WTC11 (cell line): ENCODE data around the gene KIAA1671. TPM values are rescaled to one million over a fixed set of nuclear protein-coding genes. Genes with fewer than 3 reads are reported as not detected.

Experiments
- ATAC-seq: fragments of 200-7000 bp; cut with Tn5 transposase; 2 replicates; pipeline ENCODE4 v1.10.0; 2021; ENCODE audit warnings: mild to moderate bottlenecking, moderate library complexity
- CTCF ChIA-PET: fragments of 300-600 bp; sonication (Branson Sonifier 250); formaldehyde crosslinking; loops from one replicate; lab custom pipeline; 2021; ENCODE audit warnings: antibody characterized with exemption; lab: Charles Lee
- POLR2A ChIA-PET: fragments of 350-600 bp; sonication (Branson Sonifier 250); formaldehyde crosslinking; loops from one replicate; lab custom pipeline; 2021; ENCODE audit warnings: antibody characterized with exemption; lab: Charles Lee
- DNase-seq: peaks from one replicate; pipeline ENCODE4 v3.0.0; 2021; ENCODE audit warnings: low spot score
- H3K27ac Mint-ChIP-seq: 2 replicates; pipeline ENCODE4 v1.8.0; 2021; ENCODE audit warnings: mixed read lengths
- H3K27me3 Mint-ChIP-seq: 2 replicates; pipeline ENCODE4 v1.8.0; 2021; ENCODE audit warnings: low read depth, mild to moderate bottlenecking, moderate library complexity, mixed read lengths
- H3K36me3 Mint-ChIP-seq: 2 replicates; pipeline ENCODE4 v1.8.0; 2021; ENCODE audit warnings: mixed read lengths
- H3K4me1 Mint-ChIP-seq: 2 replicates; pipeline ENCODE4 v1.8.0; 2022; ENCODE audit warnings: mixed read lengths
- H3K4me3 Mint-ChIP-seq: 2 replicates; pipeline ENCODE4 v1.8.0; 2021; ENCODE audit warnings: mild to moderate bottlenecking, moderate library complexity, mixed read lengths
- H3K9me3 Mint-ChIP-seq: 2 replicates; pipeline ENCODE4 v1.8.0; 2021; ENCODE audit warnings: mixed read lengths
- ATF3 ChIP-seq: sonication (generic); formaldehyde crosslinking; conservative IDR thresholded peaks from 2 replicates; pipeline ENCODE4 v1.8.1; 2022; ENCODE audit warnings: mild to moderate bottlenecking, missing genetic modification reagents
- ATF6 ChIP-seq: sonication (generic); formaldehyde crosslinking; IDR thresholded peaks from 2 replicates; pipeline ENCODE4 v1.8.1; 2023; ENCODE audit warnings: mild to moderate bottlenecking, missing genetic modification reagents
- CBFB ChIP-seq: sonication (generic); formaldehyde crosslinking; IDR thresholded peaks from 2 replicates; pipeline ENCODE4 v1.8.1; 2022; ENCODE audit warnings: mild to moderate bottlenecking, low read depth, missing genetic modification reagents
- EMX1 ChIP-seq: fragments of 250-450 bp; sonication (Bioruptor Pico); IDR thresholded peaks from 2 replicates; pipeline ENCODE4 v1.8.0; 2021; ENCODE audit warnings: mild to moderate bottlenecking
- ETV6 ChIP-seq: sonication (generic); formaldehyde crosslinking; IDR thresholded peaks from 2 replicates; pipeline ENCODE4 v1.8.1; 2022; ENCODE audit warnings: mild to moderate bottlenecking, missing genetic modification reagents
- FOXP1 ChIP-seq: sonication (generic); formaldehyde crosslinking; IDR thresholded peaks from 2 replicates; pipeline ENCODE4 v1.8.0; 2022; ENCODE audit warnings: missing genetic modification reagents, mild to moderate bottlenecking, moderate library complexity, borderline replicate concordance
- HMGXB4 ChIP-seq: sonication (generic); formaldehyde crosslinking; IDR thresholded peaks from 2 replicates; pipeline ENCODE4 v1.8.1; 2023; ENCODE audit warnings: mild to moderate bottlenecking, moderate library complexity, missing genetic modification reagents
- MXD4 ChIP-seq: fragments of 250-450 bp; sonication (Bioruptor Pico); IDR thresholded peaks from 2 replicates; pipeline ENCODE4 v1.8.0; 2021; ENCODE audit warnings: mild to moderate bottlenecking, moderate library complexity, borderline replicate concordance
- OVOL2 ChIP-seq: fragments of 250-450 bp; sonication (Bioruptor Pico); IDR thresholded peaks from 2 replicates; pipeline ENCODE4 v1.9.0; 2021; ENCODE audit warnings: mild to moderate bottlenecking, borderline replicate concordance
- RORB ChIP-seq: fragments of 250-450 bp; sonication (Bioruptor Pico); IDR thresholded peaks from 2 replicates; pipeline ENCODE4 v1.9.0; 2021; ENCODE audit warnings: mild to moderate bottlenecking
- SMAD3 ChIP-seq: sonication (generic); formaldehyde crosslinking; IDR thresholded peaks from 2 replicates; pipeline ENCODE4 v1.8.0; 2022; ENCODE audit warnings: missing genetic modification reagents, mild to moderate bottlenecking, borderline replicate concordance
- SMAD4 ChIP-seq: sonication (generic); formaldehyde crosslinking; IDR thresholded peaks from 2 replicates; pipeline ENCODE4 v1.8.0; 2022; ENCODE audit warnings: mild to moderate bottlenecking, missing genetic modification reagents
- STAT6 ChIP-seq: sonication (generic); formaldehyde crosslinking; conservative IDR thresholded peaks from 2 replicates; pipeline ENCODE4 v1.8.1; 2023; ENCODE audit warnings: mild to moderate bottlenecking, low read depth, missing genetic modification reagents, moderate library complexity
- ZBTB43 ChIP-seq: sonication (generic); formaldehyde crosslinking; IDR thresholded peaks from 2 replicates; pipeline ENCODE4 v1.8.1; 2023; ENCODE audit warnings: mild to moderate bottlenecking, missing genetic modification reagents
- ZMAT4 ChIP-seq: fragments of 250-450 bp; sonication (Bioruptor Pico); IDR thresholded peaks from 2 replicates; pipeline ENCODE4 v1.9.0; 2021; ENCODE audit warnings: mild to moderate bottlenecking
- ZNF263 ChIP-seq: sonication (generic); formaldehyde crosslinking; IDR thresholded peaks from 2 replicates; pipeline ENCODE4 v1.8.1; 2022; ENCODE audit warnings: low read depth, mild to moderate bottlenecking, moderate library complexity, missing genetic modification reagents
- ZNF416 ChIP-seq: fragments of 250-450 bp; sonication (Bioruptor Pico); IDR thresholded peaks from 2 replicates; pipeline ENCODE4 v1.9.0; 2021; ENCODE audit warnings: mild to moderate bottlenecking, inconsistent platforms
- total RNA-seq: library from RNA; stranded (reverse); gene quantifications from 3 replicates; pipeline ENCODE4 v1.2.3, GENCODE V29; 2021

KIAA1671 gene
- total RNA-seq, 1 experiment from 2014 or later, result 26.0 TPM

- Mint-ChIP-seq H3K9me3 (peaks cover 10% of the 10 kb centered on the region), H3K27ac (no peak overlapping the region), H3K4me1 (peaks cover 30% of the 10 kb centered on the region), H3K27me3 (no peaks in the 10 kb centered on the region), H3K36me3 (peaks cover 10% of the 10 kb centered on the region), H3K4me3 (no peak overlapping the region)
- ChIA-PET CTCF (interaction anchor here (4.5 kb wide), 1 partner anchor 23 kb away, joined by 20 read pairs; no protein-coding TSS in a partner anchor), POLR2A (no interaction called here)
- no peak for ATAC-seq
- no peak for TF ChIP-seq ETV6 (CRISPR knock-in tag)
- TF ChIP-seq SMAD3 (CRISPR knock-in tag), result no peak
- no peak for DNase-seq
Measured at GRCh38 chr22:25134451-25134850, 181.9 kb downstream of the KIAA1671 start.

- H3K27me3 Mint-ChIP-seq, result no peaks in the 10 kb centered on the region
- ChIA-PET POLR2A (no interaction called here), CTCF (interaction anchor here (4.5 kb wide), 1 partner anchor 26 kb away, joined by 20 read pairs; no protein-coding TSS in a partner anchor)
- TF ChIP-seq RORB (CRISPR knock-in tag), result no peak
- TF ChIP-seq SMAD4 (CRISPR knock-in tag), result no peak
- no peak for TF ChIP-seq HMGXB4 (CRISPR knock-in tag)
- no peak for TF ChIP-seq ZNF416 (CRISPR knock-in tag)
- TF ChIP-seq ATF3, result no peak
- no peak for TF ChIP-seq ZMAT4 (CRISPR knock-in tag)
- TF ChIP-seq ATF6 (CRISPR knock-in tag), result no peak
- TF ChIP-seq STAT6 (CRISPR knock-in tag), result no peak
- TF ChIP-seq EMX1, result no peak
- no peak for TF ChIP-seq CBFB (CRISPR knock-in tag)
- TF ChIP-seq MXD4, result no peak
- TF ChIP-seq ZBTB43 (CRISPR knock-in tag), result no peak
- TF ChIP-seq OVOL2 (CRISPR knock-in tag), result no peak
- no peak for TF ChIP-seq ZNF263 (CRISPR knock-in tag)
- no peak for TF ChIP-seq FOXP1 (CRISPR knock-in tag)
- no peak overlapping the region for H3K27ac Mint-ChIP-seq
- no peak for ATAC-seq
- H3K9me3 Mint-ChIP-seq, result peaks cover 12% of the 10 kb centered on the region
- DNase-seq, result no peak
- peaks cover 23% of the 10 kb centered on the region for H3K4me1 Mint-ChIP-seq
- H3K36me3 Mint-ChIP-seq, result peaks cover 10% of the 10 kb centered on the region
- H3K4me3 Mint-ChIP-seq, result no peak overlapping the region
Measured at GRCh38 chr22:25136953-25137576, 184.5 kb downstream of the KIAA1671 start.
